ENCODE data around the gene OR10A6.

DNA sequence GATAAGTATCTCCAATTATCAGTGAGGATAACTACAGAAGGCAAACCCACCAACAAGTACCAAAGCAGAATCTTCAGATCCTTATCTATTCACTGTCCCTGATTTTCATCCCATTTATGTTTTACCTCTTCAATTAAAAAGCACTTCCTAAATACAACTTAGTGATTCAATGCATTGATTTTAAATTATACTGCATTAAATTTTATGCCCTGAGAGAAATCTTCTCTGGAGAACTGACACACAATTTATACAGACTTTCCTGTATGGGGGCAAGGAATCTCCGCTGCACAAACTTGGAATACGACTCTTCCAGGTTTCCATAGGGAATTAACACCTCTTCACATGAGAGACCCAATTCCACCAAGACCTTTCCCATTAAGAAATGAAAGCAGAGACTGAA is 10.5 kb upstream of the OR10A6 start, which contains the start of gene OR10A3:
- TF ChIP-seq CTCF (IDR thresholded peaks at IDR 0.05; ENCODE audit: low read depth, low read length) (no peak), EZH2phosphoT487 (IDR thresholded peaks at IDR 0.05; ENCODE audit: low read depth) (no peak)
